Hematopoietic multipotent progenitor cell treated with erythropoietin and hydrocortisone succinate and interleukin-3 and kit ligand, for 4 days (in vitro differentiated cells): ENCODE measurements around the gene EMC7.
"Not testable (repeated sequence)": the region's sequence is repeated elsewhere in the genome, so short reads cannot be mapped to it uniquely, and the experiment has no call there.

Experiments
- DNase-seq: peaks from one replicate; pipeline ENCODE4 v3.0.0-alpha.2; 2015

The EMC7 gene

DNA sequence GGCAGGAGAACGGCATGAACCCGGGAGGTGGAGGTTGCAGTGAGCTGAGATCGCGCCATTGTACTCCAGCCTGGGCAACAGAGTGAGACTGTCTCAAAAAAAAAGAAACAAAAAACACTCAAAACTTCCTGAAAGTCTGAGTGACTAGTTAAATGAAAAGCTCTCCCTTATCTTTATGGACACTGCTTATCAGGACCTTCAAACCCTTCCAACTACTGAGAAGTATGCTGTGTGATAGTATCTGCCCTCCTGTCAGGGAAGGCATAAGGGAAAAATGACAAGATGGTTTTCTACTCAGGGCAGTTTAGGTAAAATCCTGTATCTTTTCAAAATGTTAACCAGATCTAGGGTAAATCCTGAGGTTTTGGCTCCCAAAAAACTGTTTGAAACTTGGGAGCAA lies 21.8 kb downstream of the EMC7 start:
- peak; percentile 27 for DNase-seq

DNA sequence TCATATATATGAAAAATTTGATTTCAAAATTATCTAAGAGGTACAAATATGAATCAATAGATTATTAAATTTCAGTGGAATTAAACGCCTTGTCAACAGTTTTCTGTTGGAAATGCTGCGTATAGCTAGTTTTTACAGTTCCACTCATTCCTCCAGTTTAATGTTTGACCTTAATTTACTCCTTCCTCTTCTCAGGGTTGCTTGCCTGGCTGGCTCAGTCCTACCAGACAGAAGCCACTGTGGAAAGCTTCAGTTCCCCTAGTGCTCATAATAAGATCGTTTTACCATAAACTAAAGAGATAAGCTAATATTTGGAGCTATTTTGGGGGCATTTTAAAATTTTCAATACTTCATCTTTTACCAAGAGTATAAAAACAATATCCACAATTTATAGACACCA lies 22.8 kb downstream of the EMC7 start:
- DNase-seq, result no peak

DNA sequence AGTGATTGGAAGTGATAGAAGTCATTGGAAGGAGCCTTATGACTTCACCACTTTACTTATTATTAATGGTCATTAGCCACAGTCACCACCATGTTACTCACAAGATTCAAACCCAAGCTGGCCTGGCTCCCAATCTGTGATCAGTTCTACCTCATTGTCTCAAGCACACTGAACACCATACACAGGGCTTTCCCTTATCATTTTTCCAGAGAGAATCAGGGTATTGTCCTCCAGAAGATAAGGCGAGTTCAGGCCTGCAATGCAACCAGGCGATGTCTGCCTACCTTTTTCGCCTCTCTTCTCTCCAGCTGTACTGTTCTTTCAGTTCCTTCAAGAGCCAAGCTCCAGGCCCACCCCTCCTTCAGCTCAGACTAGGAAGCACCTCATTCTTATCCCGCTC lies 24.9 kb downstream of the EMC7 start:
- DNase-seq, result peak; percentile 8

DNA sequence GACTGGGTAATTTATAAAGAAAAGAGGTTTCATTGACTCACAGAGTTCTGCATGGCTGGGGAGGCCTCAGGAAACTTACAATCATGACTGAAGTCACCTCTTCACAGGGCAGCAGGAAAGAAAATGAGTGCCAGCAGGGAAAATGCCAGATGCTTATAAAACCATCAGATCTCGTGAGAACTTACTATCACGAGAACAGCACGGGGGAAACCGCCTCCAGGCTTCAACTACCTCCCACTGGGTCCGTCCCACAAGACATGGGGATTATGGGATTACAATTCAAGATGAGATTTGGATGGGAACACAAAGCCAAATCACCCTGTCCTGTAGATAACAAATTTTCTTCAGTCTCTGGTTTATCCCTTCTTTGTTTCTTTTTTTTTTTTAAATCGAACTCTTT lies 31.7 kb downstream of the EMC7 start:
- DNase-seq, result no peak

DNA sequence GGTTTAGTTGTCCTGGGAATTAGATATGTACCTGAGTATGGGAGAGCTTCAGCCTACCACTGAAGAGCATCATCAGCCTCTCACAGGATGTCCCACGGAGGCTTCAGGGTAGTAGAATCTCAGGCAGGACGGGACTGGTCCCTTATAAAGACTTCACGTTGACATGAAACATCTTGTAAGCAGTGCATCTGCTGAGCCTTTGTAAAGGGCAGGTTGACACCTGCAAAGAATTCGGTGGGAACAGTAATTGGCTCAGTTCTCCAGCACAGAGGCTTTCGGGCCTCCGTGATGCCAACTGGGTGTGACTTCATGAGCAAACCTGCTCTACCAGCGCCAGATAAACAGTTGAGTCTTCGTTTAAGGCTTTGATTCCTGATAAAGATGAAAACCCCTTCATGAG lies 35.7 kb downstream of the EMC7 start:
- DNase-seq, result no peak

DNA sequence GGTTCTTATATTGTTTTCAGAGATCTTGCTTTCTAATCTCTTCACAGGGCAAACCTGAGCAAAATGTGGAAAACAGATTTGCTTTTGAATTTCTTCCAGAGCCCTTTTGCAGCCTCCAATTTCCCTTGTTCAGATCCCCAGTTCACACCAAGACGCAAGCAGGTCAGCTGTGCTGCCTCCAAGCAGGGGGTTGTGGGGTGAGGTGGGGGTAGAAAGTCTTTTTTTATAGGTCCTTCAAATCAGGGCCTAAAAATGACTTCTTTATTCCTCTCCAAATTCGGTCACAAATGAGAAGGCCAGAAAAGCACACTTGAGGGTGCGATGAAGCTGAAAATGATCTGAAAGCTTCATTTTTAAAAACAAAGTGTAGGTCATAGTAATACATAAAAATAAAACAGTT lies 36.4 kb downstream of the EMC7 start:
- DNase-seq, result no peak

DNA sequence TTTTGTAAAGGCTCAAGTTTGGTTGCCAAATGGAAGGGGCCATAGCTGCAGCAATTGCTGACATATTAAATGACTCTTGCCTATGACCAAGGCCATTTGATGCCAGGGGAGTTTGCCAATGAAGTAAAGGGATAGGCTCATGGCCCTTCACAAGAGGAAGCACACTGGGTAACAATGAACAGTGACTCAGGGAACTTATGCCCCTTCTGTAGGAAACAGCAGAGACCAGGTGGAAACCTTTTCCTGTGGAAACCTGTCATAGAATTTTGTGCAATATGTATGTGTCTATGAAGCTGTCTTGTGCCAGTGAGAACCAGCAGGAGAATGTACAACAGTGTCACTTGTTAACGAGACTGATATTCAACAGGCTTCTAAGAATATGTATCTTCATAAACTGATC lies 37.2 kb downstream of the EMC7 start:
- DNase-seq, result no peak

DNA sequence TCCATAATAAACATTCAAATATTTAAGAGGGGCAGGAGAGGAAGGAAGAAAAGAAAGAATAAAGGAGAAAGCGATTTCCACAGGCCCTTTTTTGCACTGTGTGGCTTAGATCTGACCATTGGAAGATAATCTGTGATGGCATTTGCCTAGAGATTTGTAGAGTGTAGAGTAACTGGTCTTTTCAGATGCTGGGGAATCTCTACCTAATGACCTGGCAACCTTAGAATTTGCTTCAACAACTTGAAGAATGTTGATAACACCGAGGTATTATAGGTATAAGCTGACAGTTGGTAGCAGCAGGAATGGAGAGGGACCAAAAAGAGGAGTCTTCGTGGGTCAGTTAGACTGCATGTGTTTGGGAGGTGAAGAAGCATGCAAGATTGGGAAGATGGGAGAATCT lies 41.7 kb downstream of the EMC7 start:
- no peak for DNase-seq

DNA sequence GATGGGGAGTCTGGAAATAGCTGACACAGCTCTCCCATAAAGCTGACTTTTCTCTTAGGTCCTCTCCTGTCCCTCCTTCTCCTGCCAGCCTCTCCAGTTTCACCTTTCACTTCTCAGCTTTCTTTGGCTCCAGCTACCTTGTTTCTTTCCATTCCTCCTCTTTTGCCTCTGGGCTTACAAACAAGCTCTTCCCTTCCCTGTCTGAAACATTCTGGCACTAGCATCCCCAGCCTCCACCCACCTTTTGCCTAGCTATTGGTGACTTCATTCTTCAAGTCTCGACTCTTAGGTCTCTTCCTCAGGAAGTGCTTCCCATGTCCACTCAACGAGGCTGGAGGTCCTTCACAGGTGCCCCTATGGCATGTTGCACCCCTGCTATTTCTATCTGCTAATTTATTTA lies 42.2 kb downstream of the EMC7 start:
- DNase-seq, result no peak

DNA sequence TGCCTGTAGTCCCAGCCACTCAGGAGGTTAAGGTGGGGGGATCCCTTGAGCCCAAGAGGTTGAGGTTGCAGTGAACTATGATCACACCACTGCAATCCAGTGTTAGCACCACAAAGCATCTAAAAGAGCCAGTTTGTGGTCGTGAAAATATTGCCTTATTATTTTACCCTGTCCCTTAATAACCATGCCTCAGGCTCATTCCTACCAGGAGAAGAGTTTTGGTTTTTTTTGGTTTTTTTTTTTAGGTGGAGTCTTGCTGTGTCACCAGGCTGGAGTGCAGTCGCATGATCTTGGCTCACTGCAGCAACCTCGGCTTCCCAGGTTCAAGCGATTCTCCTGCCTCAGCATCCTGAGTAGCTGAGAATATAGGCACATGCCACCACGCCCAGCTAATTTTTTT lies 44.8 kb downstream of the EMC7 start:
- no peak for DNase-seq

DNA sequence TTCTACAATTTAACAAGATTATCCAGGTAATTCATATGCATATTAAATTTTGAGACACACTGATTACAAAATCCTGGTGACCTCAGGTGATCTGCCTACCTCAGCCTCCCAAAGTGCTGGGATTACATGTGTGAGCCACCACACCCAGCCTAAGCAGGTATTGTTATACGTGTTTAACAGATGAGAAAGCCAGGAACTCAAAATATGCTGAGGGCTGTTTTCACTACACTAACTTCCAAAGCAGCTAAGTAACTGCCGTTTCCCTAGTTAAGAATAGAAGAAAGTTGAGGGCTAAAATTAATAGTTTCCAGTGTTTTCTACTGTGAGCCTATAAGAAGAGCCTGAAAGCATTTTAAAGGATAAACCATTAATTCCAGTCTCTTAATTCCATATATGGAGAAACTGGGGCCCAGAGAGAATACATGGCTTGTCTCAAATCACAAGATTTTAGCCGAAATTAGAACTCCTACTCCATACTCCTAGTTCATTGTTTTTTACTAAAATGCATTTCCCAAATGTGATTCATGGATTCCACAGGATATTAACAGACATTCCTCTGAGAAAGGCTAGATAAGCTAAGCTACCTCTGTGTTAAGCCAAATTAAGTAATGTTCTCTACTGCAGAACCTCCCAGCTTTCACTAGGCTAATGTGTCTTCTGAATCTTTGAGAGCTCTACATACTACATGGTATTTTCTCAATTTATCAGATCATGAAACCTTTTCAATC lies 45.6 kb downstream of the EMC7 start:
- no peak for DNase-seq

DNA sequence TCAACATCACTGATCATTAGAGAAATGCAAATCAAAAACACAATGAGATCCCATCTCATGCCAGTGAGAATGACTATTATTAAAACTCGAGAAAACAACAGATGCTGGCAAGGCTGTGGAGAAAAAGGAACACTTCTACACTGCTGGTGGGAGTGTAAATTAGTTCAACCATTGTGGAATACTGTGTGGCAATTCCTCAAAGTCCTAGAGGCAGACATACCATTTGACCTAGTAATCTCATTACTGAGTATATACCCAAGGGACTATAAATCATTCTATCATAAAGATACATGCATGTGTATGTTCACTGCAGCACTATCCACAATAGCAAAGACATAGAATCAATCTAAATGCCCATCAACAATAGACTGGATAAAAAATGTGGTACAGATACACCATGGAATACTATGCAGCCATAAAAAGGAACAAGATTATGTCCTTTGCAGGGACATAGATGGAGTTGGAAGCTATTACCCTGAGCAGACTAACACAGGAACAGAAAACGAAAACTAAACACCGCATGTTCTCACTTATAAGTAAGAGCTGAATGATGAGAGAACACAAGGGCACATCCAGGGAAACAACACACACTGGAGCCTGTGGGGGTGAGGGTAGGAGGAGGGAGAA lies 47.5 kb downstream of the EMC7 start:
- DNase-seq, result no peak

DNA sequence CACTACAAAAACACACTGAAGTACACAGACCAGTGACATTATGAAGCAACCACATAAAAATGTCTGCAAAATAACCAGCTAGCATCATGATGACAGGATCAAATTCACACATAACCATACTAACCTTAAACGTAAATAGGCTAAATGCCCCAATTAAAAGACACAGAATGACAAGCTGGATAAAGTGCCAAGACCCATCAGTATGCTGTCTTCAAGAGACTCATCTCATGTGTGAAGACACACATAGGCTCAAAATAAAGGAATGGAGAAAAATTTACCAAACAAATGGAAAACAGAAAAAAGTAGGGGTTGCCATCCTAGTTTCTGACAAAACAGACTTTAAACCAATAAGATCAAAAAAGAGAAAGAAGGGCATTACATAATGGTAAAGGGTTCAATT lies 51.3 kb downstream of the EMC7 start:
- not testable (repeated sequence) for DNase-seq

DNA sequence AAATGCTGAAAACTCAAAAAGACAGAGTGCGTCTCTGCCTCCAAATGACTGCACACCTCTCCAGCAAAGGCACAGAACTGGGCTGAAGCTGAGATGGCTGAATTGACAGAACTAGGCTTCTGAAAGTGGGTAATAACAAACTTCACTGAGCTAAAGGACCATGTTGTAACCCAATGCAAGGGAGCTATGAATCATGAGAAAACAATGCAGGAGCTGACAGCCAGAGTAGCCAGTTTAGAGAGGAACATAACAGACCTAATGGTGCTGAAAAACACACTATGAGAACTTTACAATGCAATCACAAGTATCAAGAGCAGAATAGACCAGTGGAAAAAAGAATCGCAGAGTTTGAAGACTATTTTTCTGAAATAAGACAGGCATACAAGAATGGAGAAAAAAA lies 52.5 kb downstream of the EMC7 start:
- DNase-seq, result no peak

DNA sequence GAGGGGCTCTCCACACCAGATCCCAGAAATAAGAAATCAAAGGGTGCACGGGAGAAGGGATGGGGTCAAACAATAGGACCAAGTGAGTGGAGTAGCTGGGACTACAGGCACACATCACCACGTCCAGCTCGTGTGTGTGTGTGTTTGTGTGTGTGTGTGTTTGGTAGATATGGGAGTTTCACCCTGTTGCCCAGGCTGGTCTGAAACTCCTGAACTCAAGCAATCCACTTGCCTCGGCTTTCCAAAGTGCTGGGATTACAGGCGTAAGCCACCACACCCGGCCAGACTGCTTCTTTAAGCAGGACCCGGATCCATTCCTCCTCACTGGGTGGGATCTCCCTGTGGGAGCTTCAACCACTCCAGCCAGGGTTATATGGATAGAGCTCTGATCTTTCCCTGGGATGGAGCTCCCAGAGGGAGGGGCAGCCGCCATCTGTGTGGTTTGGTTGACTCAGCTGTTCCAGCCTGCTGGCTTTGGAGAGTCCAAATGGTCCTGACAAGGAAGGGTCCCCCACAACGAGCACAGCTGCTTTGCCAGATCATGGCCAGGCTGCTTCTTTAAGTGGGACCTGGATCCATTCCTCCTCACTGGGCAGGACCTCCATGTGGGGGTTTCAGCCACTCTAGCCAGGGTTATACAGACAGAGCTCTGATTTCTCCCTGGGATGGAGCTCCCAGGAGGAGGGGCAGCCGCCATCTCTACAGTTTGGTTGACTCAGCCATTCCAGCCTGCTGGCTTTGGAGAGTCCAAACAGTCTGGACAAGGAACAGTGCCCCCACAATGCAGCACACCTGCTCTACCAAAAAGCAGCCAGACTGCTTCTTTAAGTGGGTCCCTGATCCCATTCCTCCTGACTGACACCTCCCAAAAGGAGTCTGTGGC lies 53.5 kb downstream of the EMC7 start:
- no peak for DNase-seq

DNA sequence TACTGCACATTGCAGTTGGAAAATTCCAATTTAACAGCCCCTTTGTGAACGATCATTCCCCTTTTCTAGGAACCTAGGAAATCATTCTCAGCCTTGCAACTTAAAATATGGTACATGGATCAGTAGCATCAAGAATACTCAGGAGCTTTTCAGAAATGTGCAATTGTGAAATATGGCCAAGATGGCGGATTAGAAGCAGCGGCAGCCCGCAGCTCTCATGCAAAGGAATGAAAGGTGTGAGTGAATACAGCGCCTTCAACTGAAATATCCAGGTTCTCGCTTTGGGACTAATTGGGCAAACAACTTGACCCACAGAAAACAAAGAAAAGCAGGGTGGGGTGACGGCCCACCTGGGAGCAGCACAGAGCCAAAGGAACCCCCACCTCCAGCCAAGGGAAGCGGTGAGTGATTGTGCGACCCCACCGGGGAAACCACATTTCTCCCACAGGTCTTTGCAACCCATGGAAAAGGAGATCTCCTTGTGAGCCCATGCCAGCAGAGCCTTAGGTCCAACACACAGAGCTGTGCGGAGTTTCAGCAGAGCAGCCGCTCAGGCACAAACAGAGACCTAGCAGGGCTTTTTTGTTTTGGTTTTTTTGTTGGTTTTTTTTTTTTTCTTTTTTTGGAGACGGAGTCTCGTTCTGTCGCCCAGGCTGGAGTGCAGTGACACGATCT lies 55.1 kb downstream of the EMC7 start:
- DNase-seq, result no peak

DNA sequence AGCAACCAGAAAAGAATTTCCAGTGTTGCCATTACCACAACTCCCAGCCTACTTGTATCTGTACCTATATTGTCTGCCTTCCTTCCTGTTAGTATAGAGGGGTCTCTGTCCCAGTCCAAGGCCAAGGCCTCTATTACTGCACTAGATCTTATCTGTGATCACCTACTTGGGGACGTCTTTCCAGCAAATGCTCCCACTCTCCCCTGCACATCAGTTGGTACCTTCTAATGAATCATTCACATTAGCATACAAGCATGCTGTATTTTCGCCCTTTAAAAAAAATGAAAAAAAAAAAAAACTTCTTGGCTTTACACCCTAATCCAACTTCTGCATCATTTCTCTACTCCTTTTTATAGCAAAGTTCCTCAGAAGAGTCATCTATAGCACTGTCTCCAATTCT lies 57.8 kb downstream of the EMC7 start:
- DNase-seq, result no peak

DNA sequence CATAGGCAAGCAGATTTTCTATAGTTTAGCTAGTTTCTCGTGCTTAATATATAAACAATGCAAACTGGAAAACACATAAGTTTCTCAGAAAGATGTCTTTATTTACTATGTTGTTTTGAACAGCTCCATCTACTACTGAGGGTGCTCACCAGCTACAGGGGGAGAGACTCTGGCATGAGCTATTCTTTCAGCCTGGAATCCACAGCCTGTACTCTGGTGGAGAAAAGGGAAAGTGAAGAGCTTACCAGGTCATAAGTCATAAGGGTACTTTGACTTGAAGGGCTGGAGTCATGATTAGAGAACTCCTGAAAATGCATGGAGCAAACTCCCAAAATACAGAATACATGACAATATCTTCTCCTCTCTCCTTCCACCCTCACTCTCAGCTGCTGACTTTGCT lies 58.3 kb downstream of the EMC7 start:
- DNase-seq, result no peak

DNA sequence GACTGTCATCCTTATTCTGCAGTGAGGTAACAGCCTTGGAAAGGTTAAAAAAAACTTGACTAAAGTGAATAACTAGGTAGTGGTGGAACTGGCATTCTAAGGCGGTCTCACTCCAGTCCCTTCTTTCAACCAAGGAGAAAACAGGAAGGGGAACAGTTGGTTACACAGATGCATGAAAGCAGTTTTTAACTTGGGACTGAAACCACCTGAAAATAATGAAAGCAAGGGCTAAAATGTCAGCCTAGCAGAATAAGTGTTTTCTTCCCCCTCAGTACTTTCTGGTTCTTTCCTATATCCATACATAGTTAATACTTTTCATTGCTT lies 61.9 kb downstream of the EMC7 start:
- peak; percentile 52 for DNase-seq

DNA sequence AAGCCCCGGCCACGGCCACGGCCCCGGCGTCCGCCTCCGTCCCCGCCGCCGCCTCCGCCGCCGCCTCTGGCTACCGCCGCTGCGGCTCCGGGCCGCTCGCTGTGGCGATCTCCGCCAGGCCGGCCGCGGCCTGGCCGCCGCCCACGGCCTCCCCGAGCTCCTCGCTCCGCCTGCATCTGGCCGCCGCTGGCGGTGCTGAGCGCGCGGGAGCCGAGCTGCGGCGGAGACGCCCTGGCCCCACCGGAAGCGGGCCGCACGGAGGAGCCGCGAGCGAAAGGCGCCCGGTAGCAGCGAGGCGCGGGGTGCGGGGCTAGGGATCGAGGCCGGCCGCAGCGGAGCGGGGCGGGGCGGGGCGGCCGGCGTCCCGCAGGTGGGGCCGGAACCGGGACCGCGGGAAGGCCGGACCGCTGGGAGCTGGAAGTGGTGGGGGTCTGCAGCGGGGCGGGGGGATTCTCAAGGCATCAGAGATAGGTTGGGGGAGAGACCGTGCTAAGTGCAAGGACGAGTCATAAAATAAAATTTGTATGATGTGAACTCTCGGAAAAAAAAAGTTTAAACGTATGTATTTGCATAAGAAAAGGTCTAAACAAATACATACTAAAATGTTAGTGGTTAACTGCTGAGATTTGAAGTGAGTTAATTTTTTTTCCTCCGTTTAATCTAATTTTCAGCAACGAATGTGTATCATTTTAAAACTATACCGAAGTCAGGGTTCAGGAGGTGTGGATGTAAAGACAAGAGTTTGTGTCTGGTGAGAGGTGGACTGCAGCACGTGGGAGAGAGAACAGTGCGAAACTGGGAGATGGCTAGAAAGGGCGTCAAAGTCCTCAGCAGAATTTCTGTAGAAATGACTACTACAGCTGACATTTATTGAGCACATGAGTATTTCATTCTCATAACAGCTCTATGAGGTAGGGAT lies 62.5 kb downstream of the EMC7 start, which contains the start of gene AVEN:
Gene AVEN, minus strand, starts transcription at position 334 of the 919 bp plus-strand sequence. Its CDS starts 158 bp downstream, at position 176.
- peak; percentile 77 for DNase-seq

DNA sequence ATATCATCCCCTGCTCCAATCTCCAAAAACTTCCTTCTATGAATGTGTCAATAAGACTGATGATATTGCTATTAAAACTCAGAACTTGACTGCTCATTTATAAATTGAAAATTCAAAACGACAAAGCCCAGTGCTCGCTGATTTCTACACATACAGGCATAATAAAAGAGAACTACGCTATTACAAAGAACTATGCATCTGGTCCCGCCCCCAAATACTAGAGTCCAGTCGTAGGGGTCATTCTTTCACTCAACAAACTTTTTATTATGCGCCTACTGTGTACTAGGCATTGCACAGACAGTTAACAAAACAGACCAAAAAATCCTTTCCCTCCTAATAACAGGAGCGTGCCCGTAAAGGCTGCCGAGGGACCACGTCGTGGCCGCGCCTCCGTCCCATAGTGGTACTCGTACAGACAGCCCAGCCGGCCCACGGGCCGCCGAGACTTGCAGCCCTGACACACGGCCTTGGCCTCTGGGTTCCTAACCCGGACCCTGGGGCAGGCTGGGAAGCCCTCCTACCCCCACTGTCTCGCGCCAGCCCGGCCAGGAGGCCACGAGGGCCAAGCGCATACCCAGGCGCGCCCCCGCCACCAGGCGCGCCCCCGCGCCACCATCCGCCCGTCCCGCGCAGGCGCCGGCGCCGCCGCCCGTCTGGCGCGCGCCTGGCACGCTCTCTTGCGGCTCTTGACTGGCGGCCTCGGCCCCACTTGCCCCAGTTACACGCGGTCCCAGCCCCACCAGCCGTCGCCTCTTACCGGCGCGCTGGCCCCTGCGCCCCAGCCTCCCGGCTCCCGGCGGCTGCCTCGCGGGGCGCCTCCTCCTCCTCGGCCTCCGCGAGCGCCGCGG lies 63.4 kb downstream of the EMC7 start:
- peak; percentile 92 for DNase-seq
